Non-pigmented ciliary epithelial cell (primary cell): ENCODE data around the gene NSD2.

Experiments
- DNase-seq: peaks from one replicate; pipeline ENCODE4 v3.0.0-alpha.2; 2010; ENCODE audit warnings: low read depth

NSD2 gene

GRCh38 chr4:1945124-1945895, 74.1 kb downstream of the NSD2 start:
- DNase-seq, result no peak

- DNase-seq, result no peak
These were observed 74.7 kb downstream of the NSD2 start for GRCh38 chr4:1945912-1946311.

GRCh38 chr4:1948232-1948631, 77.0 kb downstream of the NSD2 start:
- DNase-seq, result no peak

- DNase-seq, result no peak
These were observed 77.8 kb downstream of the NSD2 start for GRCh38 chr4:1948892-1949436.

GRCh38 chr4:1950369-1950768, 79.2 kb downstream of the NSD2 start:
- DNase-seq, result no peak

GRCh38 chr4:1952058-1952700, 81.0 kb downstream of the NSD2 start:
- no peak for DNase-seq

GRCh38 chr4:1952719-1953118, 81.5 kb downstream of the NSD2 start:
- no peak for DNase-seq

GRCh38 chr4:1953335-1953734, 82.1 kb downstream of the NSD2 start:
- no peak for DNase-seq

- no peak for DNase-seq
These were observed 85.4 kb downstream of the NSD2 start for GRCh38 chr4:1956631-1957030.

GRCh38 chr4:1958276-1959103, 87.3 kb downstream of the NSD2 start:
- no peak for DNase-seq

GRCh38 chr4:1959104-1959384, 87.9 kb downstream of the NSD2 start:
- no peak for DNase-seq

- DNase-seq, result no peak
These were observed 89.1 kb downstream of the NSD2 start for GRCh38 chr4:1960170-1960825.

- no peak for DNase-seq
These were observed 89.8 kb downstream of the NSD2 start for GRCh38 chr4:1961038-1961437.

GRCh38 chr4:1961563-1961962, 90.4 kb downstream of the NSD2 start:
- no peak for DNase-seq

GRCh38 chr4:1962980-1963379, 91.8 kb downstream of the NSD2 start:
- no peak for DNase-seq

GRCh38 chr4:1964443-1964842, 93.2 kb downstream of the NSD2 start:
- DNase-seq, result no peak

GRCh38 chr4:1964971-1965370, 93.8 kb downstream of the NSD2 start:
- DNase-seq, result no peak

- DNase-seq, result no peak
These were observed 96.4 kb downstream of the NSD2 start for GRCh38 chr4:1967512-1968149.

- DNase-seq, result no peak
These were observed 97.6 kb downstream of the NSD2 start for GRCh38 chr4:1968686-1969295.

GRCh38 chr4:1969928-1970723, 98.9 kb downstream of the NSD2 start:
- no peak for DNase-seq

GRCh38 chr4:1970926-1971325, 99.7 kb downstream of the NSD2 start:
- no peak for DNase-seq
